Measurements from ENCODE around the gene ZNF263.

GRCh38 chr16:3281222-3281820 lies 2.0 kb upstream of the ZNF263 start:
- TF ChIP-seq, protein P1, sequence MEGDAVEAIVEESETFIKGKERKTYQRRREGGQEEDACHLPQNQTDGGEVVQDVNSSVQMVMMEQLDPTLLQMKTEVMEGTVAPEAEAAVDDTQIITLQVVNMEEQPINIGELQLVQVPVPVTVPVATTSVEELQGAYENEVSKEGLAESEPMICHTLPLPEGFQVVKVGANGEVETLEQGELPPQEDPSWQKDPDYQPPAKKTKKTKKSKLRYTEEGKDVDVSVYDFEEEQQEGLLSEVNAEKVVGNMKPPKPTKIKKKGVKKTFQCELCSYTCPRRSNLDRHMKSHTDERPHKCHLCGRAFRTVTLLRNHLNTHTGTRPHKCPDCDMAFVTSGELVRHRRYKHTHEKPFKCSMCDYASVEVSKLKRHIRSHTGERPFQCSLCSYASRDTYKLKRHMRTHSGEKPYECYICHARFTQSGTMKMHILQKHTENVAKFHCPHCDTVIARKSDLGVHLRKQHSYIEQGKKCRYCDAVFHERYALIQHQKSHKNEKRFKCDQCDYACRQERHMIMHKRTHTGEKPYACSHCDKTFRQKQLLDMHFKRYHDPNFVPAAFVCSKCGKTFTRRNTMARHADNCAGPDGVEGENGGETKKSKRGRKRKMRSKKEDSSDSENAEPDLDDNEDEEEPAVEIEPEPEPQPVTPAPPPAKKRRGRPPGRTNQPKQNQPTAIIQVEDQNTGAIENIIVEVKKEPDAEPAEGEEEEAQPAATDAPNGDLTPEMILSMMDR (IDR thresholded peaks at IDR 0.05; ENCODE audit: insufficient read depth, low read length, poor library complexity, severe bottlenecking) = no peak
- TF ChIP-seq EZH2phosphoT487 (conservative IDR thresholded peaks at IDR 0.05; ENCODE audit: low read length) = no peak
